KMS-11 (cell line): ENCODE data around the gene RBM25.
"Not testable (repeated sequence)": the region's sequence is repeated elsewhere in the genome, so short reads cannot be mapped to it uniquely, and the experiment has no call there.

Source experiments
- H2AFZ ChIP-seq: fragments of 200-600 bp; sonication (generic); 2 replicates; pipeline ENCODE4 v1.6.1; 2016; ENCODE audit warnings: antibody characterized with exemption, mixed run types, low read depth
- H3K27ac ChIP-seq: fragments of 200-600 bp; sonication (generic); 2 replicates; pipeline ENCODE4 v1.6.1; 2016; ENCODE audit warnings: mild to moderate bottlenecking, mixed run types
- H3K27me3 ChIP-seq: fragments of 200-600 bp; sonication (generic); 2 replicates; pipeline ENCODE4 v1.6.1; 2017; ENCODE audit warnings: mild to moderate bottlenecking, low read depth, mixed run types, moderate library complexity; ENCODE audit not compliant: insufficient read depth
- H3K36me3 ChIP-seq: fragments of 200-600 bp; sonication (generic); 2 replicates; pipeline ENCODE4 v1.6.1; 2017; ENCODE audit warnings: mild to moderate bottlenecking, mixed run types; ENCODE audit not compliant: insufficient read depth
- H3K4me1 ChIP-seq: fragments of 200-600 bp; sonication (generic); 2 replicates; pipeline ENCODE4 v1.6.1; 2016; ENCODE audit warnings: mild to moderate bottlenecking, low read depth, mixed run types; ENCODE audit not compliant: poor library complexity, severe bottlenecking
- H3K4me2 ChIP-seq: fragments of 200-600 bp; sonication (generic); 2 replicates; pipeline ENCODE4 v1.7.0; 2016; ENCODE audit warnings: mild to moderate bottlenecking, mixed run types
- H3K4me3 ChIP-seq: fragments of 200-600 bp; sonication (generic); IDR thresholded peaks from 2 replicates; pipeline ENCODE4 v1.6.1; 2017; ENCODE audit warnings: low read depth, low read length, mixed read lengths; ENCODE audit not compliant: insufficient read depth
- H3K79me2 ChIP-seq: fragments of 200-600 bp; sonication (generic); 2 replicates; pipeline ENCODE4 v1.6.1; 2016; ENCODE audit warnings: low read depth, mixed run types; ENCODE audit not compliant: insufficient read depth
- H3K9ac ChIP-seq: fragments of 200-600 bp; sonication (generic); 2 replicates; pipeline ENCODE4 v1.6.1; 2016; ENCODE audit warnings: mild to moderate bottlenecking, mixed run types
- H4K20me1 ChIP-seq: fragments of 200-600 bp; sonication (generic); 2 replicates; pipeline ENCODE4 v1.6.1; 2016; ENCODE audit warnings: mild to moderate bottlenecking, mixed run types; ENCODE audit not compliant: insufficient read depth
- TF ChIP-seq, protein P1 (sequence below): fragments of 200-600 bp; sonication (generic); conservative IDR thresholded peaks from 2 replicates; pipeline ENCODE4 v1.6.1; 2017; ENCODE audit warnings: low read depth, mild to moderate bottlenecking, antibody characterized with exemption, low read length, moderate library complexity, mixed read lengths

Gene RBM25

DNA sequence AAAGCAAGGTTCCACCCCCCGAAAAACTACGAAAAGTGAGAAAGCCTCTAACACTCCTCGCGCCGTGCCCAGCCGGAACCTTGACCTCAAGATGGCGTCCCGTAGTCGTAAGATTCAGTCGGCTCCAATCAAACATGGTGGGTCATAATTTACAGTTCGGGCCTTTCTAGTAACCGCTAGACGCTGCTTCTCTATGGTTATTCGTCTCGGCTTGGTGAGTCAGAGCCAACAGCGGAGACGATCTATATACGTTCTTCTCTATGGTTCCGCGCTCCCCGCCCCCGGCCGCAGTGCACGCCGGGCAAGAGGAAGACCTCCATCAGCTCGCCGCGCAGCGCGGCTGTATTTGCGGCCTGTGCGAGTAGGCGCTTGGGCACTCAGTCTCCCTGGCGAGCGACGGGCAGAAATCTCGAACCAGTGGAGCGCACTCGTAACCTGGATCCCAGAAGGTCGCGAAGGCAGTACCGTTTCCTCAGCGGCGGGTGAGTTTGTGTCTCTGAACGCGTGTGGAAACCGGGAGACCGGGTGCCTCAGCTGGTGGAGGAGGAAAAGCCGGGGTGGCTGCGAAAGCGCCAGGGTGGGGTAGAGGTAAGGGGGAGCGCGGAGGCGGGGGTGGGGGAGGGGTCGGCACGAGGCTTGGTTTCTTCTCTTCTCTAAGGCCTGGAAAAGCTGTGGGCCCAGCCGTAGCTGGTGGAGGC, at the start of gene RBM25:
RBM25 (plus strand) TSS at position 311 of the 698 bp plus-strand sequence. CDS start 13,108 bp downstream, outside the sequence.
- Histone ChIP-seq H3K27me3 (no peaks in the 10 kb centered on the region), H2AFZ (peak within 1 kb of the TSS; percentile 57), H3K79me2 (peaks cover 46% of the 10 kb centered on the region), H3K36me3 (no peaks in the 10 kb centered on the region), H3K27ac (peak within 1 kb of the TSS; percentile 85), H3K4me2 (peak within 1 kb of the TSS; percentile 84), H3K9ac (peak within 1 kb of the TSS; percentile 84), H3K4me3 (no peak within 1 kb of the TSS), H3K4me1 (peaks cover 23% of the 10 kb centered on the region), H4K20me1 (no peaks in the 10 kb centered on the region)
- TF ChIP-seq, protein P1, sequence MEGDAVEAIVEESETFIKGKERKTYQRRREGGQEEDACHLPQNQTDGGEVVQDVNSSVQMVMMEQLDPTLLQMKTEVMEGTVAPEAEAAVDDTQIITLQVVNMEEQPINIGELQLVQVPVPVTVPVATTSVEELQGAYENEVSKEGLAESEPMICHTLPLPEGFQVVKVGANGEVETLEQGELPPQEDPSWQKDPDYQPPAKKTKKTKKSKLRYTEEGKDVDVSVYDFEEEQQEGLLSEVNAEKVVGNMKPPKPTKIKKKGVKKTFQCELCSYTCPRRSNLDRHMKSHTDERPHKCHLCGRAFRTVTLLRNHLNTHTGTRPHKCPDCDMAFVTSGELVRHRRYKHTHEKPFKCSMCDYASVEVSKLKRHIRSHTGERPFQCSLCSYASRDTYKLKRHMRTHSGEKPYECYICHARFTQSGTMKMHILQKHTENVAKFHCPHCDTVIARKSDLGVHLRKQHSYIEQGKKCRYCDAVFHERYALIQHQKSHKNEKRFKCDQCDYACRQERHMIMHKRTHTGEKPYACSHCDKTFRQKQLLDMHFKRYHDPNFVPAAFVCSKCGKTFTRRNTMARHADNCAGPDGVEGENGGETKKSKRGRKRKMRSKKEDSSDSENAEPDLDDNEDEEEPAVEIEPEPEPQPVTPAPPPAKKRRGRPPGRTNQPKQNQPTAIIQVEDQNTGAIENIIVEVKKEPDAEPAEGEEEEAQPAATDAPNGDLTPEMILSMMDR: 0 out of 2 replicates have a peak, but pooled peaks have one; percentile 15

DNA sequence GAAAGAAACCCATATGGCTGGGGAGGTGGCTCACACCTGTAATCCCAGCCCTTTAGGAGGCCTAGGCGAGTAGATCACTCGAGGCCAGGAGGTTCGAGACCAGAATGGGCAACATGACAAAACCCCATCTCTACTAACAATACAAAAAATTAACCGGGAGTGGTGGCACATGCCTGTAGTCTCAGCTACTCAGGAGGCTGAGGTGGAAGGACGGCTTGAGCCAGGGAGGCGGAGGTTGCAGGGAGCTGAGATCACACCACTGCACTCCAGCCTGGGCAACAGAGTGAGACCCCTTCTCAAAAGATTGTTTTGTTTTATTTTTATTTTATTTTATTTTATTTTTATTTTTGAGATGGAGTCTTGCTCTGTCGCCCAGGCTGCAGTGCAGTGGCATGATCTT, 47.1 kb upstream of the RBM25 start:
- not testable (repeated sequence) for H3K9ac ChIP-seq, H3K27me3 ChIP-seq, H3K4me3 ChIP-seq, H3K79me2 ChIP-seq, H3K4me2 ChIP-seq, H3K36me3 ChIP-seq, H4K20me1 ChIP-seq, H2AFZ ChIP-seq, H3K27ac ChIP-seq
- H3K4me1 ChIP-seq: peaks cover 44% of the 10 kb centered on the region

DNA sequence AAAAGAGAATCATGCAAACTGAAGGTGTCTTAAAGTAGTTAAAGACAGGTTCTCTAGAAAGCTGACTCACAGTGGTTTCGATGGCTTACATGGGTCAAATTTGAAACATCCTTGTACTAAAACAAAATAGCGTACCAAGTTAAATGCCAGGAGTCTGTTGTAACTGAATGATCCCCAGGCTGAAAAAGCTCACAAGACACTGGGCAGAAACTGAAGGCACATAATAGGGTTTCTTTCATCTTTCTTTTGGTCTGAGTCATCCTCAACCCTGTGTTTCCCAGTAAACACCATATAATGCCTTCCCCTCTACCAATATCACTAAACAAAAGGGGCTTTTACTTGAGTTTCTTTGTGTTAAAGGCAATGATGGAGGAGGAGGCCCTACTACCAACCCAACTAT, 44.2 kb upstream of the RBM25 start:
- Histone ChIP-seq H3K36me3 (no peaks in the 10 kb centered on the region), H3K79me2 (no peaks in the 10 kb centered on the region), H2AFZ (peak overlapping the region; percentile 7; the same call in 1 of the 2 replicates), H3K4me3 (no peak overlapping the region), H3K27ac (peak overlapping the region; percentile 96), H3K9ac (peak overlapping the region; percentile 58; the same call in 1 of the 2 replicates), H4K20me1 (no peaks in the 10 kb centered on the region), H3K4me2 (peak overlapping the region; percentile 76), H3K4me1 (peaks cover 48% of the 10 kb centered on the region), H3K27me3 (no peaks in the 10 kb centered on the region)
- TF ChIP-seq, protein P1: no peak

DNA sequence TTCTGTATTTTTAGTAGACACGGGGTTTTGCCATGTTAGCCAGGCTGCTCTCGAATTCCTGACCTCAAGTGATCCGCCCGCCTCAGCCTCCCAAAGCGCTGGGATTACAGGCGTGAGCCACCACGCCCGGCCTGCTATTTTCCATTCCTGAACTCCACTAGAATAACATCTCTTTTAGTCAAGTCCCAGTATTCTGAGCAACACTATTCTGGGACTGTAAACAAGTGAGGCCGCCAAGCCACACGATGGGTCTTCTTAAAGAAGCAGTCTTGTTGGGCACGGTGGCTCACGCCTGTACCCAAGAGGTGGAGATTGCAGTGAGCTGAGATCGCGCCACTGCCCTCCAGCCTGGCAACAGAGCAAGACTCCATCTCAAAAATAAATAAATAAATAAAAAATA, 42.8 kb upstream of the RBM25 start:
- not testable (repeated sequence) for H3K9ac ChIP-seq, H3K79me2 ChIP-seq, H2AFZ ChIP-seq, H3K27me3 ChIP-seq, H3K4me2 ChIP-seq, H3K4me3 ChIP-seq, H3K36me3 ChIP-seq, H4K20me1 ChIP-seq
- H3K4me1 ChIP-seq: peaks cover 48% of the 10 kb centered on the region
- H3K27ac ChIP-seq: peak overlapping the region; percentile 96; the same call in 1 of the 2 replicates

GRCh38 chr14:73016011-73016410, 42.3 kb upstream of the RBM25 start:
- not testable (repeated sequence) for H3K79me2 ChIP-seq, H4K20me1 ChIP-seq, H3K4me2 ChIP-seq, H3K4me3 ChIP-seq, H3K9ac ChIP-seq, H3K36me3 ChIP-seq, H3K27me3 ChIP-seq, H2AFZ ChIP-seq
- H3K27ac ChIP-seq: peak overlapping the region; percentile 96; the same call in 1 of the 2 replicates
- H3K4me1 ChIP-seq: peaks cover 48% of the 10 kb centered on the region

- Histone ChIP-seq H3K4me3 (no peak overlapping the region), H2AFZ (no peak overlapping the region), H3K4me2 (no peak overlapping the region), H3K79me2 (no peaks in the 10 kb centered on the region), H3K4me1 (peaks cover 9% of the 10 kb centered on the region), H3K36me3 (no peaks in the 10 kb centered on the region), H3K27me3 (no peaks in the 10 kb centered on the region), H3K9ac (no peak overlapping the region), H4K20me1 (no peaks in the 10 kb centered on the region), H3K27ac (no peak overlapping the region)
- TF ChIP-seq, protein P1: no peak
These were observed 36.3 kb upstream of the RBM25 start for GRCh38 chr14:73022051-73022450.
